Lower leg skin (tissue), 4 donors: ENCODE data around the gene PACRG. TPM values are rescaled to one million over a fixed set of nuclear protein-coding genes. Genes with fewer than 3 reads are reported as not detected.
"Not testable (repeated sequence)": the region's sequence is repeated elsewhere in the genome, so short reads cannot be mapped to it uniquely, and the experiment has no call there.

Experiments
- DNase-seq, 2 donors: peaks; one replicate each; pipeline ENCODE4 v3.0.0-alpha.2; 2019; ENCODE audit warnings: low spot score in 2 of 2
- H3K4me3 ChIP-seq: fragments of 200-600 bp; sonication (generic); 2 replicates; pipeline ENCODE4 v1.5.1; 2017; ENCODE audit warnings: mild to moderate bottlenecking, low read depth; ENCODE audit not compliant: poor library complexity, severe bottlenecking
- CTCF ChIP-seq, 3 donors: fragments of 450-650 bp; IDR thresholded peaks; one replicate each; pipeline ENCODE4 v1.5.1; 2016; ENCODE audit warnings: antibody characterized with exemption in 3 of 3, mild to moderate bottlenecking in 3 of 3, moderate library complexity in 2 of 3
- POLR2A ChIP-seq, 2 donors: fragments of 450-650 bp; IDR thresholded peaks; one replicate each; pipeline ENCODE4 v1.6.1; 2016 to 2017; ENCODE audit warnings: antibody characterized with exemption in 2 of 2, mild to moderate bottlenecking in 1 of 2, moderate library complexity in 1 of 2
- WGBS, 2 donors: methylation state at CpG; one replicate each; pipeline ENCODE4 v1.1.5; 2018; 5-methylcytosine and 5-hydroxymethylcytosine counted together
- intact Hi-C: fragments of 100-400 bp; cut with DNase I; formaldehyde crosslinking; loops from one replicate; pipeline ENCODE4 v1.15.0; 2023; ENCODE audit warnings: low total_unique reads
- total RNA-seq, 4 donors: library from RNA; depleted of rRNA; stranded (reverse); fragments of >200 nt; gene quantifications; one replicate each; pipeline ENCODE4 v1.1.0, GENCODE V29; 2016

The PACRG gene
- total RNA-seq, 4 donors from 2014 or later, result 0.38 to 3.9 (median 3.4) TPM; not detected in 1

GRCh38 chr6:162973151-162973872, 245.5 kb downstream of the PACRG start:
- no peak overlapping the region for H3K4me3 ChIP-seq
- intact Hi-C loops, result no loop called here
- no peak for DNase-seq
- TF ChIP-seq CTCF (IDR thresholded peaks at IDR 0.05) (no peak), POLR2A (IDR thresholded peaks at IDR 0.05) (no peak)
- WGBS, 2 donors, result 68 to 91% methylated on average over 7 of the region's 7 CpGs

GRCh38 chr6:162973980-162974379, 246.2 kb downstream of the PACRG start:
- no peak overlapping the region for H3K4me3 ChIP-seq
- intact Hi-C loops, result no loop called here
- 71 to 84% methylated on average over 5 of the region's 5 CpGs for WGBS, 2 donors
- TF ChIP-seq CTCF (IDR thresholded peaks at IDR 0.05), result no peak
- TF ChIP-seq POLR2A (IDR thresholded peaks at IDR 0.05), result no peak
- DNase-seq, result no peak

GRCh38 chr6:162974685-162975084, 246.9 kb downstream of the PACRG start:
- intact Hi-C loops, result no loop called here
- no peak overlapping the region for H3K4me3 ChIP-seq
- TF ChIP-seq POLR2A (IDR thresholded peaks at IDR 0.05), result no peak
- TF ChIP-seq CTCF (IDR thresholded peaks at IDR 0.05), result no peak
- DNase-seq, result no peak
- 83 to 85% methylated on average over 6 of the region's 6 CpGs for WGBS, 2 donors

- WGBS, 2 donors, result 85 to 90% methylated on average over 5 of the region's 5 CpGs
- no peak for TF ChIP-seq CTCF (IDR thresholded peaks at IDR 0.05)
- no peak for TF ChIP-seq POLR2A (IDR thresholded peaks at IDR 0.05)
- no peak for DNase-seq
- no peak overlapping the region for H3K4me3 ChIP-seq
- intact Hi-C loops, result no loop called here
These were observed 248.4 kb downstream of the PACRG start for GRCh38 chr6:162976141-162976540.

GRCh38 chr6:162983234-162983633, 255.5 kb downstream of the PACRG start:
- not testable (repeated sequence) for H3K4me3 ChIP-seq, DNase-seq
- 97% methylated on average over 1 of the region's 1 CpG for WGBS, 2 donors
- intact Hi-C loops, result loop anchor here (5.0 kb wide), 1 partner anchor 1169 kb away; no protein-coding TSS in a partner anchor

GRCh38 chr6:162998777-162999176, 271.0 kb downstream of the PACRG start:
- intact Hi-C loops, result no loop called here
- TF ChIP-seq POLR2A (IDR thresholded peaks at IDR 0.05) (no peak), CTCF (IDR thresholded peaks at IDR 0.05) (no peak)
- 81 to 86% methylated on average over 1 of the region's 1 CpG for WGBS, 2 donors
- no peak overlapping the region for H3K4me3 ChIP-seq
- no peak for DNase-seq
